Activated naive CD4-positive, alpha-beta T cell treated with Interleukin-2 at 50 U/mL for 16 hours (primary cell): ENCODE measurements around the gene GRK1.

Source experiments
- DNase-seq: peaks from one replicate; pipeline ENCODE4 v3.0.0-alpha.2; 2020

The GRK1 gene

DNA sequence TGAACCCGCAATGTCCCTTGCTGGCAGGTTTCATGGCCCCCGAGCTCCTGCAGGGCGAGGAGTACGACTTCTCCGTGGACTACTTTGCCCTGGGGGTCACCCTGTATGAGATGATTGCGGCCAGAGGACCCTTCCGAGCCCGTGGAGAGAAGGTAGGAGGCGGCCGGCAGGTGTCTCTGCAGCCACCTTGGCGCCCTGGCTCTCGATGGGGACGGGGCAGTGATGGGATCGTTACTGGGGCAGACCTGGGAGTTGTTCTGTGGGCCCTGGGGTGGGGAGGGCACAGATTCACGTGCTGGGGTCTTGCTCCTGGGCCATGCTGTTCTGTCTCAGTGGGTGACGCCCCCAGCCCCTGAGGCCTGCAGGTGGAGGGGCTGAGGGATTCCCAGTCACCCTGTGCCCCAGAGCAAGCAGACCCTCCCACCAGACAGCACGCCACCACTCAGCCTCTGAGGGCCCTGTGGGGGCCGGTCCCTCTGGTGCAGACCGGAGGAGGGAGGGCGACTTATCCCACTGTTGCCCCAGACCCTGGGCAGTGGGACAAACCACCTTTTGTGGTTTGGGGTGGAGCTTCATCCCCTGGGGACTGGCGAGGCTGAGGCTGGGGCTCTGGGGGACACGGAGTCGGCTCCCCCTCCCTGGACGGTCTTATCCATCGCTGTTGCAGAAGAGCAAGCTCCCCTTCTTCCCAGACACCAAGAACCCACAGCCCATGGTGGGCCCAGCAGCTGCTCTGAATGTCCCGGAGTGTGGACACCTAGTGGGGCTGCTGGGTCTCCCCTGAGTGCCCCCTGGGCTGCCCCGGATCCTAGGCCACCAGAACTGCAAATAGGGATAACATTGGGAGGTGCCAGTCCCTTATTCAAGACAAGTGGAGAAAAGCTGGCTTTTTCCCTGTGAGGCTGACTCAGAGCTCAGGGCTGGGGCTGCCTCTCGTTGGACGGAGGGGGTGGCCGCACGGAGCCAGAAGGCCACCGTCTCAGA lies 64.5 kb downstream of the GRK1 start:
- no peak for DNase-seq

DNA sequence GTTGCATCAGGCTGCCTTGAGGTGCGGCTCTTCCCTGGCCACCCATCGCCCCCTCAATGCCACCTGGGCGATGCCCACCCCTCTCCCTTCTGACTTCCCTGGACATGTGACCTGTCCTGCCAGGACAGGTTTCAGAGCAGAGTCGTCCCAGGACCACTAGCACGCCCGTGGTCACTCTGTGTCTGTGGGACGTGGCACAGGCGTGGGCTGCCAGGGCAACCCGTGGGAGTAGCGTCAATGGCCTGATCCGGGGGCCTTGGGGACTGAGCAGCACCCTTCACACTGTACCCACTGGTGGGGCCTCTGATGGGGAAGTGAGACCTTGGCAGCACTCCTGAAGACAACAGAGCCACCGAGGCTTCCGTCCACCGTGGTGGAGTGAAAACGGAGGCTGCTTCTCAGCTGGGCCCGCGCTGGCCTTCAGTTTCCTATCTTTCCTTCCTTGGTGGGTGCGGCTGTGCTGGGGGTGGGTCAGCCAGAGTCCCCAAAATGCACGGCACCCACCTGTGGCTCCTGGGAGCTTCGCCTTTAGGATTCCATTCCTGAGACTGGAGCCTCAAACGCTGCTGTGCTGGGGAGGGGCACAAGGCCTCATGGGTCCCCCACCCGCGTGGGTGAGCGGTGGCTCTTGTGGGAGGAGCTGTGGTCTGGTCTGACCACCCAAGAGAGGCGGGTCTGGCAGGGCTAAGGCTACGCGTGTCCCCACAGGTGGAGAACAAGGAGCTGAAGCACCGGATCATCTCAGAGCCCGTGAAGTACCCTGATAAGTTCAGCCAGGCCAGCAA lies 65.3 kb downstream of the GRK1 start:
- DNase-seq = no peak

DNA sequence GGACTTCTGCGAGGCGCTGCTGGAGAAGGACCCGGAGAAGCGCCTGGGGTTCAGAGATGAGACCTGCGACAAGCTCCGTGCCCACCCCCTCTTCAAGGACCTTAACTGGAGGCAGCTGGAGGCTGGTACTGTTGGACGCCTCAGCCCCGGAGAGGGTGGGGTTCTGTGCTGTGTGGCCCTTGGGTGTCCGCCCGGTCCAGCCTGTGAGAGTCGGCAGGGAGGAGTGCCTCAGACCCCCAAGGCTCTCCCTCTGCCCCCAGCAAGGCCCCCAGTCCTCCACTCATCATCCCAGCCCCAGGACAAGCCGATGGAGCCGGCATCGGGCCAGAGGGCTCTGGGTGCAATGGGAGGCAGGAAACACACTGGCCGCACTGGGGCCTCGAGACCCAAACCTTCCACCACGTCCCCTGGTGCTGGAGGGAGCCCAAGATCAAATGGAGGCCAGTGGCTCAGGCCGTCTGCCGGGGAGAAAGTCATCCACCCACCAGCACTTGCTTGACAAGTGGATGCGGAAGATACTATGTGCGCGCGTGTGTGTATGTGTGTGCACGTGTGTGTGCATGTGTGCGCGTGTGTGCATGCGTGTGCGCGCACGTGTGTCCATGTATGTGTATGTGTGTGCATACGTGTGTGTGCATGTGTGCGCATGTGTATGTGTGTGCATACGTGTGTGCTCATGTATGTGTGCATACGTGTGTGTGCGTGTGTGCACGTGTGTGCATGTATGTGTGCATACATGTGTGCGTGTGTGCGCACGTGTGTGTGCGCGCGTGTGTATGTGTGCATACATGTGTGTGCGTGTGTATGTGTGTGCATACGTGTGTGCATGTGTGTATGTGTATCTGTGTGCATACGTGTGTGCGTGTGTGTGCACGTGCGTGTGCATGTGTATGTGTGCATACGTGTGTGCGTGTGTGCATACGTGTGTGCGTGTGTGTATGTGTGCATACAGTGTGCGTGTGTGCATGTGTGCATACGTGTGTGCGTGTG lies 66.2 kb downstream of the GRK1 start:
- no peak for DNase-seq

DNA sequence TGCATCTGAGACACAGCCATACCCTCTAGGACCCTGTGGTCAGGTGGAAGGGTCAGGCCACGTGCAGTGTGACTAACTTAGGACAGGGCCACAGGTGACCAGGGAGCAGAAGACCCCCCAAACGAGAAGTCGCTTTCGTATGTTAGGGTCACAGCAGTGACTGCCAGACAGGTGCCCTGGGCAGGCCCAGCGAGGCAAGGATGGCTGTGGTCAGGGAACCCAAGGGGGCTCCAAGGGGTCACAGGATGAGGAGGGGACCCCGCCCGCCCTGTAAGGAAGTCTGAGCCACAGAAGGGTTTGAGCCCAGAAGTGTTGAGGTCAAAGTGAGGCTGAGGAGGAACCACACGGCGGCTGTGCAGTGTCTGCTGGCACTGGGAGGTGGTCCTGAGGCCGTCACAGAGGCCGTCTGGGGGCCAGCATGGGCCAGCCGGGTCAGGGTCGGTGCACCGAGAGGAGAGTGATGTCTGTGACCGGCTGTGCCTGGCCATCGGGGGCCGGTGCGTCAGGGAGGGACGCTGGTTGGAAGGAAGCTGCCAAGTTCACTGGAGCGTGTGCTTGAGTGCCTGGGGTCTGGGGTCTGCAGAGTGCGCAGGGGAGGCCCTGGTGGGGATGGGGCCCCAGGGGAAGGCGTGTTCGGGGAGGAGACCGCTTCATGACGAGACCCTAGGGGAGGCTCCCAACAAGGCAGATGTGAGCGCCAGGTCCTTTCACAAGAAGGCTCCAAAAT lies 67.2 kb downstream of the GRK1 start:
- DNase-seq = no peak

DNA sequence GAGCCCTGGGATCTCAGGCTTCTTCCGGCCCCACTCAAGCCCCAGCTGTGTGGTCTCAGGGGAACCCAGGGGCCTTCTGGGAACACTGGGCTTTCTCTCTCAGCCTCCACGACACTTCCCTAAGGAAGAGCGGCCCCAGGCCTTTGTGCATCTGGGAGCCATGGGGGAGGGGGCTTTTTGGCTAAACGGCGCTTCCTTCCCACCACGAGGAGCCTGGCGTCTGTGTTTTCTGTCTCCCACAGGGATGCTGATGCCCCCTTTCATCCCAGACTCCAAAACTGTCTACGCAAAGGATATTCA lies 67.8 kb downstream of the GRK1 start:
- DNase-seq = no peak

DNA sequence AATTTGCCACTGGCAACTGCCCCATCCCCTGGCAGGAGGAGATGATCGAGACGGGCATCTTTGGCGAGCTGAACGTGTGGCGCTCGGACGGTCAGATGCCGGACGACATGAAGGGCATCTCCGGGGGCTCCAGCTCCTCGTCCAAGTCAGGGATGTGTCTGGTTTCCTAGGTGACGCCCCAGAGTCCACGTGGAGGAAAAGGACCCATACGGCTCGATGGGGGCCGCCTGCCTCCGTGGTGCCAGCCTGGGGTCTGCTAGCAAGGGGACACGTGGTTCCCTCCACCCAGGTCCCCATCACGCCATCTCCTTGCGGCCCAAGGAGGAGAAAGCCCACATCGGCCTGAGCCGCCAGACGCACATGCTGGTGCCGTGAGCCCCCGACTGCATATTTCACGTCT lies 68.2 kb downstream of the GRK1 start:
- DNase-seq = no peak

DNA sequence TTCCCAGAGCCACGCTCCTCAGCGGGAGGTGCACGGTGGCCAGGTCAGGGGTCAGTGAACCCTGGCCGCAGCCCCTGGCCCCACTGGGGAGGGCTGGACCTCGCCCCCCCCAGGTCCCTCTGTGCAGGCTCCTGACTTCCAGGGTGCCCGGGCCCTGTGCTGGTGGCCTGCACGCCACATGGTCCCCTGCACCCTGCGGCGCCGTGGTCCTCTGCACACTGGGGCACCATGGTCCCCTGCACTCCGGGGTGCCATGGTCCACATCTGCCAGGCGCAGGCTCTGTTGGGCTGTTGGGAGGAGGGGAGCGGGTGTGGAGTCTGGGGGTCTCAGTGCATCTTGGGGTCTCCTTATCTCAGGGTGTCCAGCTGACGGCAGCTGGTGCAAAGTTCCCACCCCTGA lies 68.7 kb downstream of the GRK1 start:
- DNase-seq = no peak

DNA sequence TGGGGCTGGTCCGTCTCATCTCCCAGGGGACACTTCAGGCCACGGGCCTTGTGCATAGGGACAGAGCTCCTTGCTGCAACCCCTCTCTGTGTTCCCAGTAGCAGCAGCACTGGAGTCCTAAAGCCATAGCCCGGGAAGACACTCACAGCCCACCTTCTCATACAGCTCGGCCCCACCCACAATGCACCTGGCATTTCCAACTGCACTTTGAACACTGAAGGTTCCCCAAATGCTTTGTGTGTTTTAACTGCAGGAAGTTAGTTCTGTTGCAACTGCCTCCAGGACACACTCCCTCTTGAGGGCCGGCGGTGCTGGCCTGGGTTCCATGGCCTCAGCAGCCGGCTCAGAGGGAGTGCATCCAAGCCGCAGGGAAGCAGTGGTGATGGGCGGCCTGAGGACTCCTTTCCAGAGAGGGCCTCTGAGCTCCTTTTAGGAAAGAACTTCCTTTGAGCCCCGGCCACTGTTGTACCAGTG lies 69.3 kb downstream of the GRK1 start:
- no peak for DNase-seq

DNA sequence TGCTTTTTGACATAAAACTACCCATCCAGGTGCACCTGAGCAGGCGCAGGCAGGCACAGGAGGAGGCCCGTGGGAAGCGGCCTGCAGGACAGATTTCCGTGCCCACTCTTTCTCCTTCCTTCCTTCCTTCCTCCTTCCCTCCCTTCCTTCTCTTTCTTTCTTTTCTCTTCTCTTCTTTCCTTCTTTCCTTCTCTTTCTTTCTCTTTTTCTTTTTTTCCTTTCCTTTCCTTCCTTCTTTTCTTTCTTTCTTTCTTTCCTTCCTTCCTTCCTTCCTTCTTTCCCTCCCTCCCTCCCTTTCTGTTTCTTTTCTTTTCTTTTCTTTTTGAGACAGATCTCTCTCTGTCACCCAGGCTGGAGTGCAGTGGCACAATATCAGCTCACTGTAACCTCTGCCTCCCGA lies 70.8 kb downstream of the GRK1 start:
- no peak for DNase-seq

DNA sequence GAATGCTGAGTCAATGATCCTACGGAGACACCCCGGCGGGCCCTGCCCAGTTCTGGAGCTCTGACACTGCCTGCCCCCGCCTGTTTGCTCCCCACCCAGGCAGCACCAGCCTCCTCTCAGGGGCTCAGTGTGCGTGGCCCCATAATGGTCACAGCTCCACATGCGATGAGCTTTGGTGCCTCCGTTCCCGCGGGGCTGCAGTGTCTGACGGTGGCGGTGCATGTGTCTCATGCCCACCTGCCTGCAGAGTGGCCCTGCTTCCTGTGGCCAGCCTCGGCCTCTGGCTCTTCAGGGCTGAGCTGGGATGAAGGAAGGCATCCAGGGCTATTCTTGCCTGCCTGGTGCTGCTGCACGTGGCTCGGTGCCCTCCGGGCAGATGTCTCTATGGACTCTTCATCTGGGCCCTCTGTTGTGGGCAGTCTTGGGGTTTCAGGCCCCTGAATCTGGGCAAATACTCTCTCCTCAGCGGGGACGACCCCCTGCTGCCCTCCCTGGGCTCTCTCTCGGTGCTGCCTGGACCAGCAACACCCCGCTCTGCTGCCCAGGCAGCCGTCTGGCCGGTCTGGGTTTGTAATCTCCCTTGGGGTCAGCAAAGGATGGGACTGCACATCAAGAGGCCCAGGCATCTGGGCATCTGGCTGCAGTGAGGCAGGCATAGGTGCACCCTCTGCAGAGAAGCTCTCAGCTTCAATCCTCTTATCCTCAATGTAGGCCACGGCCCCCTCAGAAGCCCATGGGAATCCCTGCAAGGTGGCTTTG lies 72.7 kb downstream of the GRK1 start:
- DNase-seq = no peak

DNA sequence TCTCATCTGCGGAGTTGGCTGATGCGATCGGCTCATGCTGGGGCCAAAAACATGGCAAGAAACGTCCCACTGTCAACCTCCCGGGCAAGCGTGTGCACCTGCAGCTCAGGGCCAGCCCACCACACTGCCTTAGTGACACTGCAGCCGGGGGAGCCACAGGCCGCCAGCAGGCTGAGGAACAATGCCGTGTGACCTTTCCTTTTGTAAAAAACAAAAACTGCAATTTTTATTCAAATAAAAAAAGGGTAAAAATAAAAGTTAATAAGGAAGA lies 73.2 kb downstream of the GRK1 start:
- DNase-seq = no peak

DNA sequence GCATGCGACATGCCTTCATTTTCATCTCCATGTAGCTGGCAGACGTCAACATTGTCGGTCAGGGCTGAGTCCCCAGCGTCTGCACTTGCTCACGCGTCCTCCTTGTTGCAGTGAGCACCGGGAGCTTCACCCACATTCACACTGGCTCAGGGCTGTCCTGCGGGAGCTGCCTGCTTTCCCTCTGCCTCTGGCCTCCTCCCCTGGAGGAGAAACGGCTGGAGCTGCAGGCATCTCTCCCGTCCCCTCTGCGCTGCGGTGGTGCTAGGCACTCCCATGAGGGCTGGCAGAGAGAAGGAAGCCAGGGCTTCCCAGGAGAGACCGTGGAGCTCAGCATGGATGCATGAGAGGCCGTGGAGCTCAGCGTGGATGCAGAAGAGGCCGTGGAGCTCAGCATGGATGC lies 73.6 kb downstream of the GRK1 start:
- DNase-seq = no peak

DNA sequence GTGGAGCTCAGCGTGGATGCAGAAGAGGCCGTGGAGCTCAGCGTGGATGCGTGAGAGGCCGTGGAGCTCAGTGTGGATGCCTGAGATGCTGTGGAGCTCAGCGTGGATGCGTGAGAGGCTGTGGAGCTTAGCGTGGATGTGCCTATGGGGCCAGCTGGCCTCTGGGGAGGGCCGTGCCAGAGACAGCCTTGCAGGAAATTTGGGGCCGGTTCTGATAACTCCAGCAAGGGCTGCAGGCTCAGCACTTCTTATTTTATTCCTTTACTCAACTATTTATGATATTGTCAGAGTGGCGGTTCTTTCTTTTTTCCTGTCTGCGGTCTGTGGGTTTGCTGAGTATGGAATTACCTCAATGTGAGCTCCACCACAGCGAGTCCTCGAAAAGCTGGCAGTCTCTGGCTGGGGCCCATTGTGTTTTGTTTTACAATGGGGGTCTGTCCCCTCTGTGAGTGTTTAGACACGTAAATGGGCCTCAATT lies 74.2 kb downstream of the GRK1 start:
- DNase-seq = no peak

DNA sequence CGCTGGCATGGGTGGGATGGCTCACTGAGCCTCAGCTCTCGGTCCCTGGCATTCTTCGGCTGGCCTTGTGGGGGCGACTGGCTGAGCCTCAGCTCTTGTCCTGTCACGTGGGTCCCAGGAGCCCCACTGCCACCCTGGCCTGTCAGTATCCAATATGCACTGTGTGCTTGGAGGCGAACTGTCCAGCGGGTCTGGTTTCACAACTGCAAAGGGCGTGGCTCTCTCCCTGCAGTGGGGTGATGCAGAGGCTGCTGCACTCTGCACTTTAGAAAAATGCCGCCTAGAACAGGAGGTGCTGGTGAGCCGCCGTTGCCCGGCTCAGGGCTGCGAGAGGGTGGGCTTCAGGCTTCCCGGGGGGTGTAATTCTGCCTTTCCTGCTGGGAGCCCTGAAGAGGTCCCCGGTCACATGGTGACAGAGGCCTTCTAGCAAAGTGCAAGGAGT lies 75.0 kb downstream of the GRK1 start:
- no peak for DNase-seq

DNA sequence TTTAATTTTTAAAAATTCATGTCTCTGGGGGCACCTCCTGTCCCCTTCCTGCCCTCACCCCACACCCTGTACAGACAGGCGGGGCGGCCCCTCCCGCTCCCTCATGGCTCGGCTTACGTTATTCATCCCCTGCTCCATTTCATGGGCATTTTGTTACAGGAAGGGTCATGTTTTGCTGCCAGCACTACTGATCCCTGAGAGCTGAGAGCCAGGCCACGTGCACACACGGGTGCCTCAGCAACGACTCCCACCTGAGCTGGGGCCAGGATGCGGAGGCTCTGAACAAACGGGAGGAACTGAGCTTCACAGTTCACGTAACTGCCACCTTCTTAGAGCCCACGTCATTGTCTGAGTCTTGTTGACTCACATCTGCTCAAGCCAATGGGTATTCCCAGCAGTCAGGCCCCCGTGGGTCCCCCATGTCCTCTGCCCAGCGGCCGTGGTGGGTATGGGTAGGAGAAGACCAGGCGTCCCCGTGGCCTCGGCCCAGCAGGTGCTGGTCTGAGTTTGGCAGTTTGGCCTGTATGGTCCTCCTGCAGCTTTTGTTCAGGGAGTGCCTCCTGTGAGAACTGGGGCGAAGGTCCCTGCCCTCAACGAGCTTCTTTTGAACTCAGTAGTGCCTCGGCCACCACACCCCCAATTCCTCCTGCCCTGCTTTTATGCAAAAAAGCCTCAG lies 75.6 kb downstream of the GRK1 start:
- DNase-seq = no peak

DNA sequence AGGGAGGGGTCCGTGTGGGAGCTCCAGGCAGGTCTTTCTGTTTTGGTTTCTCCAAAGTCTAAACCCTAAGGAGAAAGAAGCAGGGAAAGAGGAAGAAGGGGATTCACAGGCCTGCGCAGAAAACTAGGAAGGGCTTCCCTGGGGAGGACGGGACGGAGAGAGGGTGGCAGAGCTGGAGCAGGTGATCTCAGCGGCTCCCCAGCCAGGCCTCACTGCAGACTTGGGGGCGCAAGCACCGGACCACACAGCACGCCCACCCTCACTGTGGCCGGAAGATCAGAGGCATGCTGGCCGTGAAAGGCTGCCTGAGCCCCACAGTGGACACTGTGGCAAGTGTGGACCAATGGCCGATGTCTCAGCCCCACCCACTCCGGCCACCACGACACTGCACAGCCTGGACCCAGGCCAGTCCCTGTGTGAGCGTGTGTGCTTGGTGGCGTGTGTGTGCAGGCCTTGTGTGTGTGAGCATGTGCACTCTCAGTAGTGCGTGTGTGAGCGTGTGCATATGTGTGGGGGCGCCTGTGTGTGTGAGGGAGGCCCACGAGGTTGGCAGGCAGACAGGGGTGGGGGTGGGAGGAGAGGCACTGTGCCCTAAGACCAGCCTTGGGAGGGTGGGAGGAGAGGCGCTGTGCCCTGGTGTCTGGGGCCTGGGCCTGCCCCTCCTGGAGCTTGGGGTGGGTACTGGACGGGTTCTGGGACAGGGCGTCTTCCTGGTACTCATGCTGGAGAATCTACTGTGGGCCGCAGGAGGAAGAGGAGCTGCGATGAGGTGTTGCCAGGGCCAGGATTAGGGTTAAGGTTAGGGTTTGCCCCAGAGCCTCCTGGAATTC lies 76.6 kb downstream of the GRK1 start:
- DNase-seq = no peak

DNA sequence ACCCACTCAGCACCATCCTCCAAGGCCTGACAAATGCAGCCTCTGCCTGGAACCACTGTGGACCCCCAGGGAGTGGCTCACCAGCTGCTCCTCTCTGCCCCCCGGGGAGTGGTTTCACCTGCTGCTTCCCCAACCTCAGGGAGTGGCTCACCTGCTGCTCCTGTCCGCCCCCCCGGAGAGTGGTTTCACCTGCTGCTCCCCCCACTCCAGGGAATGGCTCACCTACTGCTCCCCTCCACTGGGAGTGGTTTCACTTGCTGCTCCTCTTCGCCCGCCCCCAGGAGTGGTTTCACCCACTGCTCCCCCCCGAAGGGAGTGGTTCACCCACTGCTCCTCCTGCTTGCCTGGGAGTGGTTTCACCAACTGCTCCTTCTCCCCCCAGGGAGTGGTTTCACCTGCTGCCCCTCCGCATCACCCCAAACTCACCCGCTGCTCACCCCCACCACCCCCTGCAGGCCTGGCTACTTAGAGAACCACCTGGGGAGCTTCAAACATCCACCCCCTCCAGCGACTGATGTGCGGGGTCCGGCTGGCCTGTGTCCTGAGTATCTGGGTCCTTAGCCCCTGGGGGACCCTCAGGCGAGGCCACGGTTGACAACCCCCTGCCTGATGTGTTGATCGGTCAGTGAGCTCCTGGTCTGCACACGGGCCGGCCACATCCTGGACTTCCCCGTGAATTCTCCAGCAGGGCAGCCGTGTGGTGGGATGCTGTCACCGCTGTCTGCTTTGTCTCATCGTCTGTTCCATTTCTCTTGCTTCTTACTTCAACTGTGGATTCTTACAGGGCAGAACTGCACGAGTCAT lies 77.4 kb downstream of the GRK1 start:
- no peak for DNase-seq

DNA sequence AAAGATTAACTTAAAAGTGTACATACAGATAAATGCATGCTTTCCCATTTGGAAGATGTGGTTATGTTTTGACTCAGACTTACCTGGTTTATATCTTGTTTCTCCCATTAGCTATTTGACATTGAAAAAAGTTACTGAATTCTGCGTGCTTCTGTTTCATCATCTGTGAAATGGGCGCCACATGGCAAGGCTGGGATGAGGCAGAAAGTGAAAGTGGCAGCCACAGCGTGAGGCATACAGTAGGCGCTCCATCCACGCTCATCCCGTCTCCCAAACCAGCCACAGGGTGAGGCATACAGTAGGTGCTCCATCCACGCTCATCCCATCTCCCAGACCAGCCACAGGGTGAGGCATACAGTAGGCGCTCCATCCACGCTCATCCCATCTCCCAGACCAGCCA lies 78.0 kb downstream of the GRK1 start:
- no peak for DNase-seq
